Fibroblast of lung (primary cell): Measurements from ENCODE around the gene CAMTA1. TPM values are rescaled to one million over a fixed set of nuclear protein-coding genes. Genes with fewer than 3 reads are reported as not detected.

Source experiments
- DNase-seq, 2 donors: peaks; one replicate each; pipeline versions ENCODE4 v3.0.0 to v3.0.0-alpha.2; 2010; ENCODE audit warnings: low read depth in 2 of 2
- H2AFZ ChIP-seq: 2 replicates; pipeline ENCODE4 v1.5.1; 2012; ENCODE audit warnings: low read length, control low read depth, inconsistent platforms
- H3K27ac ChIP-seq: 2 replicates; pipeline ENCODE4 v1.5.1; 2011; ENCODE audit warnings: low read length, control low read depth; ENCODE audit not compliant: insufficient read depth
- H3K27me3 ChIP-seq: 2 replicates; pipeline ENCODE4 v1.5.1; 2011; ENCODE audit warnings: mild to moderate bottlenecking, low read length; ENCODE audit not compliant: control insufficient read depth, insufficient read depth
- H3K36me3 ChIP-seq: 2 replicates; pipeline ENCODE4 v1.5.1; 2011; ENCODE audit warnings: low read length; ENCODE audit not compliant: control insufficient read depth, insufficient read depth
- H3K4me1 ChIP-seq: 2 replicates; pipeline ENCODE4 v1.5.1; 2011; ENCODE audit warnings: low read length; ENCODE audit not compliant: control insufficient read depth, insufficient read depth; ENCODE audit errors: extremely low read depth
- H3K4me2 ChIP-seq: 2 replicates; pipeline ENCODE4 v1.5.1; 2011; ENCODE audit warnings: low read length, control low read depth; ENCODE audit not compliant: insufficient read depth; ENCODE audit errors: extremely low read depth
- H3K4me3 ChIP-seq, 4 experiments: fragments of 200-600 bp in 1 of 4; sonication (generic) in 1 of 4; replicated peaks in 1 of 4; 2 replicates each; pipeline ENCODE4 v1.5.1; 2011 to 2016; ENCODE audit warnings: low read length in 4 of 4, low read depth in 3 of 4, mild to moderate bottlenecking in 3 of 4, control low read depth in 2 of 4, inconsistent platforms in 1 of 4, mixed read lengths in 1 of 4; ENCODE audit not compliant: insufficient read depth in 1 of 4; ENCODE audit errors: control extremely low read depth in 1 of 4
- H3K79me2 ChIP-seq: 2 replicates; pipeline ENCODE4 v1.5.1; 2012; ENCODE audit warnings: mild to moderate bottlenecking, low read length, inconsistent platforms; ENCODE audit not compliant: control insufficient read depth, insufficient read depth
- H3K9ac ChIP-seq: 2 replicates; pipeline ENCODE4 v1.5.1; 2011; ENCODE audit warnings: mild to moderate bottlenecking, low read length, control low read depth; ENCODE audit not compliant: insufficient read depth
- H3K9me3 ChIP-seq: 2 replicates; pipeline ENCODE4 v1.5.1; 2012; ENCODE audit warnings: low read depth, low read length; ENCODE audit not compliant: control insufficient read depth, insufficient read depth
- H4K20me1 ChIP-seq: 2 replicates; pipeline ENCODE4 v1.5.1; 2011; ENCODE audit warnings: low read length; ENCODE audit not compliant: control insufficient read depth, insufficient read depth; ENCODE audit errors: extremely low read depth
- EZH2 ChIP-seq: IDR thresholded peaks from 2 replicates; pipeline ENCODE4 v1.5.1; 2012; ENCODE audit warnings: low read length, control low read depth, mild to moderate bottlenecking; ENCODE audit errors: missing control alignments
- polyA plus RNA-seq, 2 donors: library from polyadenylated mRNA; depleted of rRNA in 1 of 2; stranded (reverse) in 1 of 2; unstranded in 1 of 2; fragments of >200 nt; gene quantifications; 2 replicates each; pipeline ENCODE4 v1.2.1, GENCODE V29; 2011 to 2012; ENCODE audit warnings: missing spikeins in 1 of 2
- total RNA-seq: library from RNA; depleted of rRNA; stranded (reverse); fragments of >200 nt; gene quantifications from 2 replicates; pipeline ENCODE4 v1.2.1, GENCODE V29; 2014
- TF ChIP-seq, protein P1 (sequence below), 2 donors: IDR thresholded peaks in 1 of 2; conservative IDR thresholded peaks in 1 of 2; 1 replicate in 1 of 2; 2 replicates in 1 of 2; pipeline ENCODE4 v1.5.1; 2011 to 2012; ENCODE audit warnings: low read length in 2 of 2, control low read depth in 1 of 2, inconsistent platforms in 1 of 2, low read depth in 1 of 2, mild to moderate bottlenecking in 1 of 2

The CAMTA1 gene
- total and polyA plus RNA-seq, 2 donors (not counting 1 experiment from before 2014, with no cell fraction given), result 47.6 to 86.0 TPM

DNA sequence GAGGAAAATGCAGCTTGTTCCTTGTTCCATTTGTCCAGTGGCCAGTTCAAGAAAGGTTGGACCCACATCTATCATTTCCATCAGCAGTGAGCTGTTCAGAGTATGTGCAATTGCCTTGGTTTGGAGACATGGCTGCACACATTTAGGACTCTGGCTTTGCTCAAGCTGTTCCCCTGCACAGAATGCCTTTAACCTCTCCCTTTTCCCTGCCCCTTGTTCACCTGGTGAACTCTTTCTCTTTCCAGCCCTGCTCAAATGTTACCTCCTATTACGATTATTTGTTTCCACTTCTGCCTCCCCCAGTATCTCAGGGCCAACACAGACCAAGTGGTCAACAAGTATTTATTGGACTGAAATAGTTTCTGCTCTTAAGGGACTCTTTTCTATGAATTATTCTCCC is 385.9 kb downstream of the CAMTA1 start:
- Histone ChIP-seq H3K4me3 (no peak overlapping the region), H3K36me3 (no peaks in the 10 kb centered on the region), H3K9me3 (no peaks in the 10 kb centered on the region), H3K27me3 (no peaks in the 10 kb centered on the region), H4K20me1 (no peaks in the 10 kb centered on the region), H3K4me2 (no peak overlapping the region), H3K27ac (no peak overlapping the region), H3K9ac (no peak overlapping the region), H3K79me2 (no peaks in the 10 kb centered on the region), H3K4me1 (no peaks in the 10 kb centered on the region), H2AFZ (no peak overlapping the region)
- no peak for TF ChIP-seq EZH2
- TF ChIP-seq, protein P1, sequence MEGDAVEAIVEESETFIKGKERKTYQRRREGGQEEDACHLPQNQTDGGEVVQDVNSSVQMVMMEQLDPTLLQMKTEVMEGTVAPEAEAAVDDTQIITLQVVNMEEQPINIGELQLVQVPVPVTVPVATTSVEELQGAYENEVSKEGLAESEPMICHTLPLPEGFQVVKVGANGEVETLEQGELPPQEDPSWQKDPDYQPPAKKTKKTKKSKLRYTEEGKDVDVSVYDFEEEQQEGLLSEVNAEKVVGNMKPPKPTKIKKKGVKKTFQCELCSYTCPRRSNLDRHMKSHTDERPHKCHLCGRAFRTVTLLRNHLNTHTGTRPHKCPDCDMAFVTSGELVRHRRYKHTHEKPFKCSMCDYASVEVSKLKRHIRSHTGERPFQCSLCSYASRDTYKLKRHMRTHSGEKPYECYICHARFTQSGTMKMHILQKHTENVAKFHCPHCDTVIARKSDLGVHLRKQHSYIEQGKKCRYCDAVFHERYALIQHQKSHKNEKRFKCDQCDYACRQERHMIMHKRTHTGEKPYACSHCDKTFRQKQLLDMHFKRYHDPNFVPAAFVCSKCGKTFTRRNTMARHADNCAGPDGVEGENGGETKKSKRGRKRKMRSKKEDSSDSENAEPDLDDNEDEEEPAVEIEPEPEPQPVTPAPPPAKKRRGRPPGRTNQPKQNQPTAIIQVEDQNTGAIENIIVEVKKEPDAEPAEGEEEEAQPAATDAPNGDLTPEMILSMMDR (conservative IDR thresholded peaks at IDR 0.05 in 1 of 2, IDR thresholded peaks at IDR 0.05 in 1 of 2; ENCODE audit: low read depth in 1 of 2, low read length in 2 of 2), result no peak
- no peak for DNase-seq

DNA sequence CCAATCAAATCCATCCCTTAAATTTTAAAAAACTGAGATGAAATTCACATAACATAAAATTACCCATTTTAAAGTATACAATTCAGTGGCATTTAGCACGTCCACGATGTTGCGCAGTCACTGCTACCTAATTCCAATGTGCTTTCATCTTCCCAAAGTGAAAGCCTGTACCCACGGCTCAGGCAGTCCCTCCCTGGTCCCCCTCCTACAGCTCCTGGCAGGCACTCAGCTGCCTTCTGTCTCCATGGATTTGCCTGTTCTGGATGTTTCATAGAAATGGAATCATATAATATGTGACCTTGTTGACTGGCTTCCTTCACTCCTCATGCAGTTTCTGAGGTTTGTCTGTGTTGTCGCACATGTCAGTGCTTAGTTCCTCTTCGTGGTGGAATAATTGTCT is 386.3 kb downstream of the CAMTA1 start:
- Histone ChIP-seq H3K36me3 (no peaks in the 10 kb centered on the region), H3K27ac (no peak overlapping the region), H4K20me1 (no peaks in the 10 kb centered on the region), H3K4me1 (no peaks in the 10 kb centered on the region), H3K9me3 (no peaks in the 10 kb centered on the region), H3K79me2 (no peaks in the 10 kb centered on the region), H3K27me3 (no peaks in the 10 kb centered on the region), H3K9ac (no peak overlapping the region), H3K4me3 (no peak overlapping the region), H2AFZ (no peak overlapping the region), H3K4me2 (no peak overlapping the region)
- TF ChIP-seq, protein P1 (conservative IDR thresholded peaks at IDR 0.05 in 1 of 2, IDR thresholded peaks at IDR 0.05 in 1 of 2; ENCODE audit: low read depth in 1 of 2, low read length in 2 of 2), result no peak
- no peak for TF ChIP-seq EZH2
- no peak for DNase-seq

DNA sequence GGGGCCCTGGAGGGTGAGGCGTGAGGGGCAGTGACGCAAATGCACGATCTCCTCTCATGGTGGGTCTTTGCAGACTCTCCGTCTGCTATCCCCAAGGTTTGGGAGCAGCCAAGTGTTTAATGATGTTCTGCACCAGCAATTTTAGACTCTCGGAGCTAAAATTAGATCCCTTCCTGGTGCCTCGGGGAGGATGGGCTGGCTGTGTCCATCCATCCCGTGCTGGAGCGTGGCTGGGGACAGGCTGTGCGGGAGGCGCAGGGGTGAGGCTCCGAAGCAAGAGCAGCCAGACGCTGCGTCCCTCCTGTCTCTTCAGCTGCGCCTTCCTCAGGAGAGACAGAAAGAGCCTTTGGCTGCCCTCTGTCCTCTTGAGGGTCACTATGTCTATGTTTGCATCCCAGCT is 387.6 kb downstream of the CAMTA1 start:
- no peak overlapping the region for H3K9ac ChIP-seq
- H2AFZ ChIP-seq, result no peak overlapping the region
- H3K4me2 ChIP-seq, result no peak overlapping the region
- H3K27me3 ChIP-seq, result no peaks in the 10 kb centered on the region
- no peak overlapping the region for H3K27ac ChIP-seq
- DNase-seq, result no peak
- H3K36me3 ChIP-seq, result no peaks in the 10 kb centered on the region
- H3K79me2 ChIP-seq, result no peaks in the 10 kb centered on the region
- no peaks in the 10 kb centered on the region for H4K20me1 ChIP-seq
- no peak for TF ChIP-seq EZH2
- TF ChIP-seq, protein P1 (conservative IDR thresholded peaks at IDR 0.05 in 1 of 2, IDR thresholded peaks at IDR 0.05 in 1 of 2; ENCODE audit: low read depth in 1 of 2, low read length in 2 of 2), result no peak
- no peaks in the 10 kb centered on the region for H3K4me1 ChIP-seq
- no peak overlapping the region for H3K4me3 ChIP-seq
- no peaks in the 10 kb centered on the region for H3K9me3 ChIP-seq
